HG02610 (cell line): ENCODE measurements around the gene WNK2.
"Not testable (repeated sequence)": the region's sequence is repeated elsewhere in the genome, so short reads cannot be mapped to it uniquely, and the experiment has no call there.

Experiments
- ATAC-seq: cut with Tn5 transposase; IDR thresholded peaks from one replicate; pipeline ENCODE4 v1.9.1; 2021; ENCODE audit warnings: mild to moderate bottlenecking, moderate library complexity; ENCODE audit not compliant: unreplicated experiment

WNK2 gene

GRCh38 chr9:93359907-93360306, 176.0 kb downstream of the WNK2 start:
- ATAC-seq, result not testable (repeated sequence)

- no peak for ATAC-seq
These were observed 178.1 kb downstream of the WNK2 start for GRCh38 chr9:93361995-93362394.

GRCh38 chr9:93364734-93365426, 180.9 kb downstream of the WNK2 start:
- ATAC-seq, result no peak

GRCh38 chr9:93365427-93366118, 181.6 kb downstream of the WNK2 start:
- no peak for ATAC-seq

- no peak for ATAC-seq
These were observed 182.1 kb downstream of the WNK2 start for GRCh38 chr9:93366119-93366447.

GRCh38 chr9:93366486-93366885, 182.5 kb downstream of the WNK2 start:
- ATAC-seq, result not testable (repeated sequence)

GRCh38 chr9:93368437-93368836, 184.5 kb downstream of the WNK2 start:
- no peak for ATAC-seq

GRCh38 chr9:93369686-93370085, 185.7 kb downstream of the WNK2 start:
- ATAC-seq, result no peak
